Activated CD8-positive, alpha-beta memory T cell treated with anti-CD3 and anti-CD28 coated beads, Interleukin-2, amount 50 U/mL, for 1 hour (primary cell): ENCODE data around the gene GLB1L2.

Experiments
- DNase-seq: peaks from one replicate; pipeline ENCODE4 v3.0.0-alpha.2; 2020; ENCODE audit errors: extremely low read depth

GLB1L2 gene

GRCh38 chr11:134386945-134387344, 55.2 kb downstream of the GLB1L2 start:
- DNase-seq: no peak

- no peak for DNase-seq
These were observed 55.7 kb downstream of the GLB1L2 start for GRCh38 chr11:134387501-134387900.

- no peak for DNase-seq
These were observed 56.8 kb downstream of the GLB1L2 start for GRCh38 chr11:134388590-134388989.

GRCh38 chr11:134389464-134390180, 57.8 kb downstream of the GLB1L2 start:
- no peak for DNase-seq

GRCh38 chr11:134390706-134391569, 59.1 kb downstream of the GLB1L2 start:
- no peak for DNase-seq

GRCh38 chr11:134391656-134392055, 59.9 kb downstream of the GLB1L2 start:
- no peak for DNase-seq

- no peak for DNase-seq
These were observed 61.3 kb downstream of the GLB1L2 start for GRCh38 chr11:134392953-134393615.

GRCh38 chr11:134393638-134394037, 61.9 kb downstream of the GLB1L2 start:
- DNase-seq: no peak

- DNase-seq: no peak
These were observed 62.5 kb downstream of the GLB1L2 start for GRCh38 chr11:134394311-134394710.

GRCh38 chr11:134395002-134395401, 63.2 kb downstream of the GLB1L2 start:
- DNase-seq: no peak

GRCh38 chr11:134397304-134398078, 65.7 kb downstream of the GLB1L2 start:
- DNase-seq: no peak

GRCh38 chr11:134398079-134398444, 66.3 kb downstream of the GLB1L2 start:
- DNase-seq: no peak

- DNase-seq: no peak
These were observed 67.0 kb downstream of the GLB1L2 start for GRCh38 chr11:134398644-134399292.

- DNase-seq: no peak
These were observed 67.5 kb downstream of the GLB1L2 start for GRCh38 chr11:134399293-134399654.

- DNase-seq: no peak
These were observed 68.2 kb downstream of the GLB1L2 start for GRCh38 chr11:134399996-134400395.

GRCh38 chr11:134401825-134402809, 70.3 kb downstream of the GLB1L2 start:
- DNase-seq: no peak

- no peak for DNase-seq
These were observed 71.1 kb downstream of the GLB1L2 start for GRCh38 chr11:134402910-134403309.

GRCh38 chr11:134404575-134405341, 73.0 kb downstream of the GLB1L2 start:
- DNase-seq: no peak

- DNase-seq: no peak
These were observed 73.6 kb downstream of the GLB1L2 start for GRCh38 chr11:134405436-134405835.
